Smooth muscle cell (in vitro differentiated cells): ENCODE measurements around the gene SEMA6B. TPM values are rescaled to one million over a fixed set of nuclear protein-coding genes. Genes with fewer than 3 reads are reported as not detected.
"Not testable (repeated sequence)": the region's sequence is repeated elsewhere in the genome, so short reads cannot be mapped to it uniquely, and the experiment has no call there.

Experiments
- DNase-seq: peaks from one replicate; lab custom pipeline; 2025; ENCODE audit not compliant: unreplicated experiment; lab: John Stamatoyannopoulos, UW
- H2AFZ ChIP-seq: fragments of 200-600 bp; sonication (generic); 2 replicates; pipeline ENCODE4 v1.6.0; 2016; ENCODE audit warnings: antibody characterized with exemption, low read depth, mild to moderate bottlenecking
- H3F3A ChIP-seq: fragments of 200-600 bp; sonication (generic); 2 replicates; pipeline ENCODE4 v1.6.0; 2017; ENCODE audit warnings: antibody characterized with exemption, low read depth
- H3K27ac ChIP-seq: fragments of 200-600 bp; sonication (generic); 2 replicates; pipeline ENCODE4 v1.5.1; 2016; ENCODE audit warnings: low read depth, mild to moderate bottlenecking
- H3K27me3 ChIP-seq: fragments of 200-600 bp; sonication (generic); 2 replicates; pipeline ENCODE4 v1.6.1; 2016; ENCODE audit warnings: low read depth, mild to moderate bottlenecking
- H3K36me3 ChIP-seq: fragments of 200-600 bp; sonication (generic); 2 replicates; pipeline ENCODE4 v1.5.1; 2016; ENCODE audit warnings: low read depth
- H3K4me1 ChIP-seq: fragments of 200-600 bp; sonication (generic); 2 replicates; pipeline ENCODE4 v1.5.1; 2016; ENCODE audit warnings: low read depth
- H3K4me2 ChIP-seq: fragments of 200-600 bp; sonication (generic); 2 replicates; pipeline ENCODE4 v1.6.0; 2016; ENCODE audit warnings: mild to moderate bottlenecking
- H3K4me3 ChIP-seq: fragments of 200-600 bp; sonication (generic); 2 replicates; pipeline ENCODE4 v1.5.1; 2016; ENCODE audit warnings: mild to moderate bottlenecking
- H3K79me2 ChIP-seq: fragments of 200-600 bp; sonication (generic); 2 replicates; pipeline ENCODE4 v1.6.0; 2016; ENCODE audit warnings: low read depth, mild to moderate bottlenecking
- H3K9ac ChIP-seq: fragments of 200-600 bp; sonication (generic); 2 replicates; pipeline ENCODE4 v1.6.0; 2016; ENCODE audit warnings: low read depth
- H3K9me3 ChIP-seq: fragments of 200-600 bp; sonication (generic); replicated peaks from 2 replicates; pipeline ENCODE4 v1.5.1; 2016; ENCODE audit warnings: low read depth
- H4K20me1 ChIP-seq: fragments of 200-600 bp; sonication (generic); 2 replicates; pipeline ENCODE4 v1.6.0; 2016; ENCODE audit warnings: low read depth
- CTCF ChIP-seq: fragments of 200-600 bp; sonication (generic); IDR thresholded peaks from 2 replicates; pipeline ENCODE4 v1.5.1; 2017; ENCODE audit warnings: borderline replicate concordance, mild to moderate bottlenecking, antibody characterized with exemption; ENCODE audit not compliant: insufficient read depth, poor library complexity, severe bottlenecking
- WGBS: methylation state at CpG from one replicate; pipeline ENCODE4 v1.1.7; 2016; ENCODE audit warnings: low lambda C conversion rate; 5-methylcytosine and 5-hydroxymethylcytosine counted together
- polyA plus RNA-seq: library from polyadenylated mRNA; unstranded; fragments of >200 nt; fragmentation: Nextera tagmentation; extraction: Ambion mirVana; gene quantifications from 2 replicates; pipeline ENCODE4 v1.2.1, GENCODE V29; 2016
- total RNA-seq: library from RNA; depleted of rRNA; stranded (reverse); fragments of >200 nt; gene quantifications from 2 replicates; pipeline ENCODE4 v1.2.3, GENCODE V29; 2014

SEMA6B gene
- total and polyA plus RNA-seq, 2 experiments from 2014 or later = 0.63 to 1.9 TPM

- no peaks in the 10 kb centered on the region for H3K36me3 ChIP-seq
- H3K4me1 ChIP-seq = no peaks in the 10 kb centered on the region
- H3K27me3 ChIP-seq = peaks cover 22% of the 10 kb centered on the region
- H3K27ac ChIP-seq = no peak overlapping the region
- no peak overlapping the region for H3K4me3 ChIP-seq
- H2AFZ ChIP-seq = no peak overlapping the region
- H4K20me1 ChIP-seq = no peaks in the 10 kb centered on the region
- no peaks in the 10 kb centered on the region for H3F3A ChIP-seq
- TF ChIP-seq CTCF = no peak
- no peak for DNase-seq
- H3K9ac ChIP-seq = no peak overlapping the region
- no peaks in the 10 kb centered on the region for H3K79me2 ChIP-seq
- no peak overlapping the region for H3K4me2 ChIP-seq
- no peaks in the 10 kb centered on the region for H3K9me3 ChIP-seq
- WGBS = 88% methylated on average over 28 of the region's 28 CpGs
Measured at GRCh38 chr19:4531562-4532165, 27.8 kb downstream of the SEMA6B start.

DNA sequence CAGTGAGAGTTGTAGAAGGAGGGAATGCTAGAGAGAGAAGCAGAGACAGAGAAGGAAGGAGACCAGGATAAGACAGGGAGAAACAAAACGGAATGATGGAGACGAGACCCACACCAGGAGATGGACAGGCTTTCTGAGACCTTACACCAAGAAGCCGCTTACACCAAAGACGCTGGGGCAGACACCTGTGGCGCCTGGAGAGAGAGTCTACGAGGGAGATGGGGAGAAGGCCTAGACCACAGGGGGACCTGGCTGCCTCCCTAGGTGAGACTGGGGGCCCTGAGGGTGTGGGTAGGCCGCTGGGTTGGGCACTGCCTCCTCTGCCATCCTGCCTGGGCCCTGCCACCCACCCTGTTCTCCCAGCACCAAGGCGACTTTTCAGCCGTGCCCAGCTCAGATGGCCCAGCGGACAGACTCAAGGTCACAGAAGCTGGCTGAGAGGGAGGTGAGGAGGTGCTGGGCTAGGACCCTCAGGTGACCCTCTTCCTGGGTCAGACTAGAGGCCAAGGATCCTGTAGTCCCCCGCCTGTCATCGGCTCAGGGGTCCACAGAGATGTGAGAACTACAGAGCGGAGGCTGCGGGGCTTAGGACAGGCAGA is 29.5 kb downstream of the SEMA6B start:
- Histone ChIP-seq H3F3A (no peaks in the 10 kb centered on the region), H3K27me3 (peaks cover 12% of the 10 kb centered on the region), H3K9me3 (no peaks in the 10 kb centered on the region), H3K36me3 (no peaks in the 10 kb centered on the region), H3K4me3 (no peak overlapping the region), H2AFZ (no peak overlapping the region), H3K4me2 (no peak overlapping the region), H3K9ac (no peak overlapping the region), H3K4me1 (no peaks in the 10 kb centered on the region), H3K27ac (no peak overlapping the region), H3K79me2 (no peaks in the 10 kb centered on the region), H4K20me1 (no peaks in the 10 kb centered on the region)
- WGBS = 82% methylated on average over 14 of the region's 14 CpGs
- no peak for DNase-seq
- TF ChIP-seq CTCF = no peak

- no peaks in the 10 kb centered on the region for H4K20me1 ChIP-seq
- no peak overlapping the region for H2AFZ ChIP-seq
- no peak overlapping the region for H3K4me3 ChIP-seq
- 85% methylated on average over 12 of the region's 15 CpGs for WGBS
- H3K27me3 ChIP-seq = peaks cover 5% of the 10 kb centered on the region
- H3F3A ChIP-seq = no peaks in the 10 kb centered on the region
- H3K9ac ChIP-seq = no peak overlapping the region
- H3K27ac ChIP-seq = no peak overlapping the region
- no peaks in the 10 kb centered on the region for H3K36me3 ChIP-seq
- no peaks in the 10 kb centered on the region for H3K9me3 ChIP-seq
- H3K4me2 ChIP-seq = no peak overlapping the region
- H3K79me2 ChIP-seq = no peaks in the 10 kb centered on the region
- H3K4me1 ChIP-seq = no peaks in the 10 kb centered on the region
- TF ChIP-seq CTCF = no peak
- no peak for DNase-seq
Measured at GRCh38 chr19:4528843-4529242, 30.6 kb downstream of the SEMA6B start.

- H4K20me1 ChIP-seq, H3K4me3 ChIP-seq, H3F3A ChIP-seq, H3K9ac ChIP-seq, DNase-seq, H3K79me2 ChIP-seq, H3K27ac ChIP-seq, H3K27me3 ChIP-seq, H3K4me1 ChIP-seq, H3K9me3 ChIP-seq, H3K4me2 ChIP-seq, H2AFZ ChIP-seq, H3K36me3 ChIP-seq: not testable (repeated sequence)
- 94% methylated on average over 8 of the region's 8 CpGs for WGBS
Measured at GRCh38 chr19:4527377-4527776, 32.1 kb downstream of the SEMA6B start.
